Measurements from ENCODE around the gene CDC25A.

The CDC25A gene

GRCh38 chr3:48222616-48223513, 34.6 kb upstream of the CDC25A start, which contains the start of gene CAMP:
Gene CAMP, plus strand, starts transcription at chr3:48223495. Its CDS starts 17 bp downstream, at chr3:48223512.
- no peak for TF ChIP-seq CTCF (IDR thresholded peaks at IDR 0.05)
- TF ChIP-seq ZFX (IDR thresholded peaks at IDR 0.05; ENCODE audit: borderline replicate concordance), result no peak
- no peak within 1 kb of the TSS for H3K27ac ChIP-seq

GRCh38 chr3:48220746-48221145, 32.5 kb upstream of the CDC25A start:
- TF ChIP-seq ZFX (IDR thresholded peaks at IDR 0.05; ENCODE audit: borderline replicate concordance), result no peak
- no peak for TF ChIP-seq CTCF (IDR thresholded peaks at IDR 0.05)

GRCh38 chr3:48219543-48219942, 31.3 kb upstream of the CDC25A start:
- no peak overlapping the region for H3K27ac ChIP-seq
- no peak for TF ChIP-seq ZFX (IDR thresholded peaks at IDR 0.05; ENCODE audit: borderline replicate concordance)
- TF ChIP-seq CTCF (IDR thresholded peaks at IDR 0.05), result no peak

More at GRCh38 chr3:48220746-48221145, 32.5 kb upstream of the CDC25A start:
- no peak overlapping the region for H3K27ac ChIP-seq

GRCh38 chr3:48218537-48218936, 30.3 kb upstream of the CDC25A start:
- TF ChIP-seq CTCF (IDR thresholded peaks at IDR 0.05), result no peak
- TF ChIP-seq ZFX (IDR thresholded peaks at IDR 0.05; ENCODE audit: borderline replicate concordance), result no peak
- H3K27ac ChIP-seq, result no peak overlapping the region

GRCh38 chr3:48217449-48217848, 29.2 kb upstream of the CDC25A start:
- TF ChIP-seq ZFX (IDR thresholded peaks at IDR 0.05; ENCODE audit: borderline replicate concordance), result no peak
- TF ChIP-seq CTCF (IDR thresholded peaks at IDR 0.05), result no peak
- no peak overlapping the region for H3K27ac ChIP-seq

GRCh38 chr3:48215876-48216275, 27.7 kb upstream of the CDC25A start:
- TF ChIP-seq ZFX (IDR thresholded peaks at IDR 0.05; ENCODE audit: borderline replicate concordance), result no peak
- TF ChIP-seq CTCF (IDR thresholded peaks at IDR 0.05), result no peak
- H3K27ac ChIP-seq, result no peak overlapping the region

- TF ChIP-seq ZFX (IDR thresholded peaks at IDR 0.05; ENCODE audit: borderline replicate concordance) (no peak), CTCF (IDR thresholded peaks at IDR 0.05) (no peak)
- H3K27ac ChIP-seq, result no peak overlapping the region
Observed at GRCh38 chr3:48215466-48215865, 27.2 kb upstream of the CDC25A start.
